H54 (cell line): ENCODE results near the gene IZUMO2.

Source experiments
- DNase-seq: peaks from one replicate; pipeline ENCODE4 v3.0.0; 2011; ENCODE audit warnings: low spot score, mixed read lengths; ENCODE audit not compliant: insufficient read length
- FAIRE-seq: peaks from 3 replicates; lab custom pipeline; 2011; peaks lifted over from hg19 to GRCh38; lab: Jason Lieb, UNC
- POLR2A ChIP-seq: IDR thresholded peaks from 2 replicates; pipeline ENCODE4 v1.6.1; 2011; ENCODE audit warnings: low read depth, mild to moderate bottlenecking, low read length

Gene IZUMO2

GRCh38 chr19:50162988-50163387, at the start of gene IZUMO2:
Gene IZUMO2, minus strand, starts transcription at chr19:50163281. Its CDS starts 87 bp downstream, at chr19:50163194.
- DNase-seq (no peak), FAIRE-seq (no peak)
- TF ChIP-seq POLR2A = no peak

- no peak for TF ChIP-seq POLR2A
- DNase-seq (no peak), FAIRE-seq (no peak)
Observed at GRCh38 chr19:50210425-50210824, 47.3 kb upstream of the IZUMO2 start.

- DNase-seq (no peak), FAIRE-seq (no peak)
- no peak for TF ChIP-seq POLR2A
Observed at GRCh38 chr19:50209131-50209530, 46.0 kb upstream of the IZUMO2 start.

- DNase-seq (no peak), FAIRE-seq (no peak)
- TF ChIP-seq POLR2A = no peak
Observed at GRCh38 chr19:50207730-50208129, 44.6 kb upstream of the IZUMO2 start.

GRCh38 chr19:50206191-50206590, 43.1 kb upstream of the IZUMO2 start:
- no peak for TF ChIP-seq POLR2A
- no peak for DNase-seq
- no peak for FAIRE-seq

- FAIRE-seq = no peak
- DNase-seq = no peak
- TF ChIP-seq POLR2A = no peak
Observed at GRCh38 chr19:50205681-50206138, 42.6 kb upstream of the IZUMO2 start.

GRCh38 chr19:50204811-50205675, 42.0 kb upstream of the IZUMO2 start:
- DNase-seq (no peak), FAIRE-seq (no peak)
- TF ChIP-seq POLR2A = no peak

GRCh38 chr19:50204081-50204428, 41.0 kb upstream of the IZUMO2 start:
- DNase-seq = no peak
- no peak for TF ChIP-seq POLR2A
- no peak for FAIRE-seq

- DNase-seq = no peak
- FAIRE-seq = no peak
Observed at GRCh38 chr19:50203281-50204080, 40.4 kb upstream of the IZUMO2 start, which contains the start of gene MYH14. Gene MYH14, plus strand, starts transcription at chr19:50203622. Its CDS starts 6,744 bp downstream, at chr19:50210366.

GRCh38 chr19:50202962-50203280, 39.8 kb upstream of the IZUMO2 start:
- no peak for TF ChIP-seq POLR2A
- no peak for DNase-seq
- FAIRE-seq = no peak

More at GRCh38 chr19:50203281-50204080, 40.4 kb upstream of the IZUMO2 start, which contains the start of gene MYH14:
- no peak for TF ChIP-seq POLR2A

- FAIRE-seq (no peak), DNase-seq (no peak)
- TF ChIP-seq POLR2A = no peak
Observed at GRCh38 chr19:50202386-50202785, 39.3 kb upstream of the IZUMO2 start.

GRCh38 chr19:50199259-50199555, 36.1 kb upstream of the IZUMO2 start:
- FAIRE-seq (no peak), DNase-seq (no peak)
- no peak for TF ChIP-seq POLR2A

GRCh38 chr19:50198431-50199258, 35.6 kb upstream of the IZUMO2 start:
- no peak for TF ChIP-seq POLR2A
- DNase-seq (no peak), FAIRE-seq (no peak)
